Measurements from ENCODE around the gene RNF220.

Gene RNF220

DNA sequence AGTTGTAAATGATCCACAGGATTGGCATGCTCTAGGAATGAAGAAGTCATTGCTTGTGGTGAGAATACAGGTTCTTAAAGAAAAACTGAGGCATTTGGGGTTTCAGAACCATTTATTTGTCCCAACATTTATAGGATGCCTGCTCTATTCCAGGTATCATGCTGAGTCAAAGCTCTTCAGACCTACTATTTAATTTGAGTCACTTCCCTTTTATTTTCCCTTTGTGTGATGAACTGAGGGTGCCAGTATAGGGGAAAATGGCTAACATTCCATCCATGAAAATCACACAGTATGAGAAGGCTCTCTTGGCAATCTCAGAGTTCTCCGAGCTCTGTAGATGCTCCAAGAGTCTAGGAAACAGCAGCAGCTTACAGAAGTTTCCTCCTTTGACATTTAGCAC, 110.4 kb downstream of the RNF220 start:
- Mint-ChIP-seq H3K27me3 (peaks cover 0 to 41% of the 10 kb centered on the region in 2 donors), H3K27ac (no peak overlapping the region), H3K9me3 (no peaks in the 10 kb centered on the region), H3K4me3 (no peak overlapping the region), H3K4me1 (ENCODE audit: low read depth in 2 of 2) (peaks cover 4 to 21% of the 10 kb centered on the region in 2 donors), H3K36me3 (ENCODE audit: insufficient read depth) (no peaks in the 10 kb centered on the region)
- DNase-seq = no peak
- no peak for ATAC-seq (replicated peaks)

DNA sequence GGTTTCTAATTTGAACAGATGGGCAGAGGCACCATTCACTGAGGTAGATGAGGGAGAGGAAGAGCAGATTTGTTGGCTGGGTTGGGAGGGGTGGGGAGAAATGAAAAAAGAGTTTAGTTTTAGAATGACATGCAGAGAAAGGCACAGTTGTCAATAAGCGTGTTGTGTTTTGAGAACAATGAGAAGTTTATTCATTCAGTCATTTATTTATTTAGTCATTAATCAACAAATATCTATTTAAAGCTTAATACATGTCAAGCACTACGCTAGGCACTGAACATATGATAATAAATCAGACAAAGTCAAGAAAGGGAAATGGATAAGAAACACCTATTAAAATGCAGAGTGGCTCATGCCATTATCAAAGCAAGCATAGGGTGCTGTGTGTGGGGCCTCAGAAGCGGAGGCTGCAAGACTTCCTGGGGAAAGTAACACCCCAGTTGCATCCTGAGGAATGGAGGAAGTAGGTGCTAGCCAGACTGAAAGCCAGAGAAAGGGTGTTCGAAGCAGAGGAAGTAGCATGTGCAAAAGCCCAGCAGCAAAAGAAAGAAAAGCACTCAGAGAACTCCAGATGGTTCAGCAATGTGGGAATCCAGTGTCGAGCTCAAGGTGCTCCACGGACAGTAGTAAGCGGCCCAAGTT, 114.1 kb downstream of the RNF220 start:
- H3K27me3 Mint-ChIP-seq = peaks cover 0 to 17% of the 10 kb centered on the region in 2 donors
- ATAC-seq (replicated peaks) = peak; percentile 49
- peak overlapping the region; percentile 14 to 61 for H3K27ac Mint-ChIP-seq
- DNase-seq = peak in 1 of 3 experiments; percentile 6
- no peaks in the 10 kb centered on the region for H3K9me3 Mint-ChIP-seq
- peak overlapping the region in 1 of 2 donors; percentile 9 for H3K4me3 Mint-ChIP-seq
- no peaks in the 10 kb centered on the region for H3K36me3 Mint-ChIP-seq (ENCODE audit: insufficient read depth)
- H3K4me1 Mint-ChIP-seq (ENCODE audit: low read depth in 2 of 2) = peaks cover 4 to 13% of the 10 kb centered on the region in 2 donors

DNA sequence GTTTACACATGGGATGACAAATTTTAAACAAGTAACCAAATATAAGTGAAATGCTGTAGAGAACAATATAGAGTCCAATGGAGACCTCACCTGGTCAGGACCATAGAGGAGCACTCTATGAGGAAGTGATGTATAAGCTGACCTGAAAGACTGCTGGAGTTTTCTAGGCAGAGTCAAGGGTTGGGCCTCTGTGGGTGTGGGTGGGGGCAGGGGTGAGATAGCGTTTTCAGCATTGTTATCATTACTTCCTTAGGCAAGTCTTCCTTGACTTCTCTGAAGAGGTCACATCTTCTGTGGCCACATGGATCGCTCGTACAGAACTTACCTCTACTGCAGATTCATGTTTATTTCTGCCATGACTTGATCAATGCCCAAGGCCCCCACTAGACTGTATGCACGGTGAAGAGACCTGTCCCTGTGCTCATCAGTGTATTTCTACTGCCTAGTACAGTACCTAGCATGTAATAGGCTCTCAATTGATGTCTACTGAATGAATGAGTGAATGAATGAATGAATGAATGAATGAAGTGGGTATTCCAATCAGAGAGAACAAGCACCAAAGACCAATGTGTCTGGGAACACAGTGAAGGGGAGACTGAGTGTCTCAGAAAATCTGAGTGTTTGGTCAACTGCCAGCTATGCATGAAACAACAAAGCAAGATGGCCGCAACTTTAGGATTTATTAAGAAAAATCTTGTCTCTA, 116.5 kb downstream of the RNF220 start:
- Mint-ChIP-seq H3K9me3 (no peaks in the 10 kb centered on the region), H3K27me3 (peaks cover 0 to 10% of the 10 kb centered on the region in 2 donors), H3K4me1 (ENCODE audit: low read depth in 2 of 2) (peaks cover 4 to 13% of the 10 kb centered on the region in 2 donors), H3K36me3 (ENCODE audit: insufficient read depth) (no peaks in the 10 kb centered on the region), H3K4me3 (no peak overlapping the region), H3K27ac (no peak overlapping the region)
- ATAC-seq (replicated peaks) (no peak), DNase-seq (no peak)

DNA sequence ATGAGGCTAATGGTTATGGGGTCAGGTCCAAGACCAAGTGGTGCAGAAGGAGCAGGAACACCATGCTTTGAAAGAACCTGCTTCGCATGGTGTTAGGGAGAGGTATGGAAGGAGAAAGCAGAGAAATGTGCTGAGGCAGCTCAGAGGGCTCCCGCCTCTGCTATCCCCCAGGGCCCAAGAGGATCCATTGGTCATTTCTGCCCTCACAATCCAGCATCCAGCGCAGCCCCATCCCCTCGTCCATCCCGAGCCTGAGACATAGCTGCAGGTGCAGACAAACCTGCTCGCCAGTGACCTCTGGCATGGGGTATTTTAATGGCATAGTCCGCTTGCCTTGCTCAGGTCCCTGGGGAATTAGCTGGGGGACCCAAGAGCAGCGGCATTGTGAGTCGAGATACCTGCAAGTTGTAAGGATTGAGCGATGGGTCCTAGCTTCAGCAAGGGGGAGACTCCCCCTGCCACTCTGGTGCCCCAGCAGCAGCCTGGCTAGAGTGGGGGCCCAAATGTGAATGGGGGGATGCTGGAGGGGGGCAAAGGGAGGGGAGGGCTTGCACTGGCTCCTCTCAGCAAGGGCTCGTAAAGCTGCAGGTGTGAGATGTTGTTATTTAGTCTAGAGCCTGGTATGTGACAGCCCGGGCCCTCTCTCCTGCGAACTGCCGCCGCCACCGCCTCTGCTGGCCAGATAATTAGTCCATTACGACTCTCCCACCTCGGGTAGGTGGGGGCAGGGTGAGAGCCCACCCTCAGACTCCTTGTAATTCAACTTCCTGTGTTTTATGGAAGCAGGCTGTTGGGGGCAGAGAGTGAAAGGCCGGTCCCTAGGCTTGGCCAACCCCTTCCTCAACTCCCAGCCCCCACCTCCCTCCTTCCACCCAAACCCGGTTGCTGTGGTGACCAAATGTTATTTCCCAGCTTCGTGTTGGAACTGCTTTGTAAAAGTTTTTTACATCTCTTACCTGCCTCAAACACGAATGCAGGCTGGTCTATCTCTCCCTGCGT, 118.8 kb downstream of the RNF220 start:
- no peaks in the 10 kb centered on the region for H3K36me3 Mint-ChIP-seq (ENCODE audit: insufficient read depth)
- no peak for ATAC-seq (replicated peaks)

DNA sequence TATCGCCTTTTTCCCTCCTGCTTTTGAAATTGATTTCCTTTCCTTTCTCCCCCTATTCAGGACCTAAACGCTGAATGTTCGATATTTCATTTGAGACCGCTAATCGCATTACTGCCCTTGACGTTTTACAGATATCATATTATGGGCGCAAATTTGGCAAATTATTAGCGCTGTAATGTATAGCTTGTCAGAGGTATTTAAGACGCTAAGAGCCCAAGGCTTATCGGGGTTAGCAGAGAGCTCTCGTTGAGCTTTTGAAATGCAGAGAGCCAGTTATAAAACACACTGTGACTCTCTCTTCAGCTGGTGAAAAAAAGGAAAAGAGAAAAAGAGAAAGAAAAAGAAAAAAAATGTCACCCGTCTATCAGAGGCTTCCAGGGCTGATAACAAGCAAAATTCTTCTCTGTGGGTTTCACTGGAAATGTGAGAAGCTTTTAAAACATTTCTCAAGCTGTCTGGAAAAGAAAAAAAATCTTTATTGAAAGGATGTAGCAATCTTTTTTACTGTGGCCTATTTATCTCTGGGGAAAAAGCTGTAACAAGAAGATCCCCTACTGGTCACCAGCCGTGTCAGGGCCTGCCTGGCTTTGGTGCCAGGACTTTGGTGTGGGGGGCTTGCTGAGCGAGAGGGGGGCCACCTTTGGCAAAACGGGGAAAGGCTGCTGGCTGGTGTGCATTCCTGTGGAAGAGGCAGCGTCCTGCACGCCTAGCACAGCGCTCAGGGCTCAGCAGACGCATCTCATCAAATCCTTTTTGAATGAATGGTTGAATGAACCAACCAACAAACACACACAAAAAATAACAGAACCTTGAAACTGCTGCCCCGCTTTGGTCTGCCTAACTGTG, 119.8 kb downstream of the RNF220 start:
- DNase-seq = no peak
- ATAC-seq (replicated peaks) = no peak
- H3K36me3 Mint-ChIP-seq (ENCODE audit: insufficient read depth) = no peaks in the 10 kb centered on the region
- no peaks in the 10 kb centered on the region for H3K27me3 Mint-ChIP-seq
- H3K9me3 Mint-ChIP-seq = no peaks in the 10 kb centered on the region
- peaks cover 0 to under 1% of the 10 kb centered on the region in 2 donors for H3K4me1 Mint-ChIP-seq (ENCODE audit: low read depth in 2 of 2)
- no peak overlapping the region for H3K4me3 Mint-ChIP-seq
- H3K27ac Mint-ChIP-seq = no peak overlapping the region

More for the DNA sequence above, 118.8 kb downstream of the RNF220 start:
- Mint-ChIP-seq H3K27me3 (no peaks in the 10 kb centered on the region), H3K27ac (no peak overlapping the region), H3K4me1 (ENCODE audit: low read depth in 2 of 2) (peaks cover 4 to 11% of the 10 kb centered on the region in 2 donors), H3K4me3 (no peak overlapping the region), H3K9me3 (no peaks in the 10 kb centered on the region)
- DNase-seq = no peak

DNA sequence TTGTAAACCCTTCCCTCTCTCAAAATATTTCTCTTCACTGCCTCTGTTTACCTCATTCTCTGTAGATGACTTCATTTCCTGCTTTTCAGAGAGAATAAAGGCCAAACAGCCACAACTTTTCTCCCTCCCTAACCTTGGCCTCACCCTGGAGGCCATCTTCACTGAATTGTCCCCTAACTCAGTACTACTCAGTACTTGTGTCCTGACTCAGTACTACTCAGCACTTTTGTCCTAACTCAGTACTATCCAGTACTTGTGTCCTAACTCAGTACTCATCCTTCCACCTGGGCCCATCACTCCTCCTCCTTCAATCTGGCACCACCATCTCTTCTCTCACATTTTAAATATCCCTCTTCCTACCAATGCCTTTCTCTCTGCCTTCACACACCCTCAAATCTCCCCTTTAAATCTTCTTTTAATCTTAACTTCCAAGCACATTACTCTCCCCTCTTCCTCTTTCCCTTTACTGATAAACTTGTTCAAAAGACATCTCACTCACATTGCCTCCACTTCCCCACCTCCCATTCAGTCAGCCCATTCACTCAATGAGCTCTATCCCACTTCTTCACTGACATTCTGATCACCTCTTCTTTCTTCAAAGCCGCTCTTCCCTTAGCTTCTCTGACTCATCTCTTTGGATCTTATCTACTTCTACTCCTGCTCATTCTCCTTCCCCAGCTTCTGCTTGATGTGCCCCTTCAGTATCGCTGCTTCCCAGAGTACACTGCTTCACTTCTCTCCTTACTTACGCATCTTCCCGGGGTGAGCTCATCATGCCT, 121.4 kb downstream of the RNF220 start:
- H3K9me3 Mint-ChIP-seq = no peaks in the 10 kb centered on the region
- H3K4me1 Mint-ChIP-seq (ENCODE audit: low read depth in 2 of 2) = no peaks in the 10 kb centered on the region
- no peak for DNase-seq
- H3K36me3 Mint-ChIP-seq (ENCODE audit: insufficient read depth) = no peaks in the 10 kb centered on the region
- H3K27me3 Mint-ChIP-seq = no peaks in the 10 kb centered on the region
- ATAC-seq (replicated peaks) = no peak
- H3K4me3 Mint-ChIP-seq = no peak overlapping the region
- no peak overlapping the region for H3K27ac Mint-ChIP-seq

DNA sequence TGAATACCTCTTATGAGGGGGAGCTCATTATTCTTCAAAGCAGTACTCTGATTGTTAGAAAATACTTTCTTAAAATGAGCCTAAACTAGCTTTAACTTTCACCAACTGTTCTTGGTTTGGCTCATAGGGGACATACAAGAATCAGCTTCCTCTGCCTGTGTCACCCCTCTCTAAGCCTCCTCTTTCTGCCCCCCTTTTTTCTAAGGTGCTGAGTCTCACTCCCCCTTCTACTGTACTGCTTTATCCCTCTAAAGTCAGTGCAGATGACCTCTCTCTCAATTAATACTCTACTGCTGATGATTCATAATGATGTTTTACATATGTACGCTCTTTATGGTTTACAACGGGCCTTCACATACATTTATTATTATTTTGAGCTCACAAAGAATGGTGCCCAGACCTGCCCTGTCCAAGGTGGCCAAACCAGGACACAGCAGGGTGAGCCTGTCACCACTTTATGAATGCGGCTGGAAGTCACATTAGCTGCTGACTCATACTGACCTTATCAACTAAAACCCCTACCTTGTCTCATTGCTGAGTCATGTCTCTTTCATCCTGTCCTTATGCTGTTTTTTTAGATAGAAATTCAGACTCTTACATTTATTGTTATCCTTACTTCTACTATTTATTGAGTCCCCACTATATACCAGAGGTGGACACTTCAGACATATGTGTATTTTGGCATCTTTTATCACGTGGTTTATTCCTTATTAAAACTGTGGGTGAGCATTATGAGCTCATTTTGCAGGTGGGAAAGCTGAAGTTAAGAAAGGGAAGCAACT, 126.9 kb downstream of the RNF220 start:
- Mint-ChIP-seq H3K27me3 (peaks cover under 1 to 12% of the 10 kb centered on the region in 2 donors), H3K9me3 (no peaks in the 10 kb centered on the region), H3K4me3 (no peak overlapping the region), H3K4me1 (ENCODE audit: low read depth in 2 of 2) (no peaks in the 10 kb centered on the region), H3K36me3 (ENCODE audit: insufficient read depth) (no peaks in the 10 kb centered on the region), H3K27ac (no peak overlapping the region)
- ATAC-seq (replicated peaks) (no peak), DNase-seq (no peak)

DNA sequence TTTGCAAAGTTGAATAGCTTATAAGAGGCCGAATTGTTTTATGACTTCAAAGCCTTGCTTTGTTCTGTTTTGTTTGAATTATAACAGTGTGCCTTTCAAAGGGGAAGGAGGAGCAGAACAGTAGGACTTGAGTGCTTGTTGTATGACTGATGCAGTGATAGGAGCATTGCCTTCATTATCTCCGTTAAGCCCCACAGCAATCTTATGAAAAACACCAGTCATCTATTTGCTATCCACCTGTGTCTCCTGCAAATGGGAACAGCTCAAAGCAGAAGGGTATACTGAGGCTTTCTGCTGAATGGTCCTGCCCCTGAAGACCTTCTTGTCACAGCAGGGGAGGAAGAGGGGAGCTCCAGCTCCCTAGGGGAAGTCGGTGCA, 127.5 kb downstream of the RNF220 start:
- ATAC-seq (replicated peaks) = no peak
- no peak for DNase-seq
- H3K27me3 Mint-ChIP-seq = peaks cover 7 to 12% of the 10 kb centered on the region in 2 donors
- no peaks in the 10 kb centered on the region for H3K9me3 Mint-ChIP-seq
- H3K4me3 Mint-ChIP-seq = no peak overlapping the region
- no peak overlapping the region for H3K27ac Mint-ChIP-seq
- no peaks in the 10 kb centered on the region for H3K4me1 Mint-ChIP-seq (ENCODE audit: low read depth in 2 of 2)
- H3K36me3 Mint-ChIP-seq (ENCODE audit: insufficient read depth) = no peaks in the 10 kb centered on the region

DNA sequence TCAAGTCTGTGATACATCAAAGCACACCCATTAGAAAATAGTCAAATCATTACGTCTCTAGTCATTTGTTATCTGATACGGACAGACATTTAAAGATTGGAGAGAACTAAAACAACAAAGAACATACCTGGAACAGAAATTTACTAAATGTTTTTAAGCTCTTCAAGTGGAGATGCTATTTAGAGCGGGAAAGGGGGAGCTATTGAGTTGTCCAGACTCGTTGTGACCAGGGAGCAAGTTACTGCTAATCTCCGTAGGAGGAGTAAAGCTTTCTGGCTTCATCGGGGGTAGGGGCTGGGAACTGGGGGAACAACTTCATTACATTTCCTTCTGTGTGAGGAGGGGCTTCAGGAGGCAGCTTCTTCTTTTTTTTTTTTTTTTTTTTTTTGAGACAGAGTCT, 129.7 kb downstream of the RNF220 start:
- no peak for DNase-seq
- no peak for ATAC-seq (replicated peaks)
- Mint-ChIP-seq H3K4me3 (no peak overlapping the region), H3K27ac (no peak overlapping the region), H3K4me1 (ENCODE audit: low read depth in 2 of 2) (no peaks in the 10 kb centered on the region), H3K27me3 (peaks cover 19 to 35% of the 10 kb centered on the region in 2 donors), H3K9me3 (no peaks in the 10 kb centered on the region), H3K36me3 (ENCODE audit: insufficient read depth) (no peaks in the 10 kb centered on the region)

DNA sequence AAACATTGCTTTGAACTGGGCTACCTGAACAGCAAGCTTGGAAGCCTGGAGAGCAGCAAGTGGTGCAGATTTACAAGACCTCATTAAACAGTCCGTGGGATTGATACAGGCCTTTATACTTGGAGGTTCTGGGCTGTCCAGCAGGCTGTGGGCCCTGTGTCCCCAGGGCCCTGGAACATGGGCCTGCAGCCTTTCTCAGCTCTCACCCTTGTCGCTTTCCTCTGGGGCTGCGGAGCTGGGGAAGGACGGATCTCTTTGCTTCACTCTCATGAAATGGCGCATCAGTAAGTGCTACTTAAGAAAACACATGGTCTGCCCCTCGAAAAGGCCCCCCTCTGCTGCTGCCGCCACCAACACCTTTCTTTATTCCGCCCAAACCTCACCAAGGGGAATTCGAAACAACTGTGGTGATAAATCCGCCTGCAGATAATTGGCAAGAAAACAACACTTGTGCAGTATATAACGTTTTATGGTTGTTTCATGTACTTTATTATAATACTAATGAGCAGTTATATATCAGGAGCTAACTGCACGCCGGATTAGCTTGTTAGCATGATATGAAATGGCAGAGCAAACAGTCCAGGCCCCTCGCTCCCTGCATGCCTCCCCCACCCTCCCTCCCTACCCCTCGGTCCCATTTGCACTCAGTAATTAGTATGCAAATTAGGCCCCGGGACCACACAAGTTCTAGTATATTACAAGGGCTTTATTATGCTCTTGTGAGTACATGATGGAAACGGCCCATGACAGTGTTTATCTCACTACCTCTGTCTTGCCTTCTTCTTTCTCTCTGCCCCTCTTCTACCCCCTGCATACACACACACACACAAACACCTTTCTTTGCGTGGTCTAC, 131.5 kb downstream of the RNF220 start:
- Mint-ChIP-seq H3K27ac (no peak overlapping the region), H3K36me3 (ENCODE audit: insufficient read depth) (no peaks in the 10 kb centered on the region), H3K4me3 (no peak overlapping the region), H3K9me3 (no peaks in the 10 kb centered on the region), H3K27me3 (peaks cover 19 to 46% of the 10 kb centered on the region in 2 donors), H3K4me1 (ENCODE audit: low read depth in 2 of 2) (no peaks in the 10 kb centered on the region)
- DNase-seq (no peak), ATAC-seq (replicated peaks) (no peak)

DNA sequence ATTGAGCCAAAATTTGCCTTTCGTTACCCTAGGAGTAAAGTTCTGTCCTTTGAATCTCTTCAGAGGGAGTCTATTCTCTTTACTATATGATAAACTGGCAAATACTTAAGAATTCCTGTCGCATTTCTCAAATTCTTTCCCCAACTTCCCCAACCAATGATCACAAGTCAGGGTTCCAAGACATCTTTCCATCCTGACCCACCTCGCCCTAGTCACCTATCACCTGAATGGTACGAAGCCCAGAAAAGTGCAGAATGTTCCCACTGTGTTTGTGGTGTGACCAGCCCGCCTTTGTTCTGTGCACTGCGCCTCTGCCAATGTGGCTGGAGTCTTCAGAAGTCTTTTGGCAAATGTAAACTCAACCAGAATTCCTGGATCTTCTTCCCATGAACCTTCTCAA, 132.5 kb downstream of the RNF220 start:
- no peak for ATAC-seq (replicated peaks)
- Mint-ChIP-seq H3K4me1 (ENCODE audit: low read depth in 2 of 2) (no peaks in the 10 kb centered on the region), H3K27ac (no peak overlapping the region), H3K36me3 (ENCODE audit: insufficient read depth) (no peaks in the 10 kb centered on the region), H3K9me3 (no peaks in the 10 kb centered on the region), H3K27me3 (peaks cover 19 to 52% of the 10 kb centered on the region in 2 donors), H3K4me3 (no peak overlapping the region)
- DNase-seq = no peak

Data from effector memory CD8-positive, alpha-beta T cell (primary cell).